Kidney epithelial cell (primary cell): Measurements from ENCODE around the gene RNF126. TPM values are rescaled to one million over a fixed set of nuclear protein-coding genes. Genes with fewer than 3 reads are reported as not detected.
A peak's percentile ranks its signal among the peaks of the same experiment; 100 is the strongest.
"Not testable (repeated sequence)": the region's sequence is repeated elsewhere in the genome, so short reads cannot be mapped to it uniquely, and the experiment has no call there.

ENCODE experiments used
- DNase-seq: peaks from one replicate; pipeline ENCODE4 v3.0.0-alpha.2; 2010; ENCODE audit warnings: low read depth
- H3K27me3 ChIP-seq: 2 replicates; pipeline ENCODE4 v1.6.0; 2011; ENCODE audit warnings: low read length; ENCODE audit not compliant: control insufficient read depth, insufficient read depth
- H3K36me3 ChIP-seq: 2 replicates; pipeline ENCODE4 v1.5.1; 2011; ENCODE audit warnings: low read length; ENCODE audit not compliant: control insufficient read depth, insufficient read depth
- H3K4me3 ChIP-seq: 2 replicates; pipeline ENCODE4 v1.5.1; 2011; ENCODE audit warnings: low read depth, mild to moderate bottlenecking, control low read depth, low read length
- CTCF ChIP-seq: IDR thresholded peaks from 2 replicates; pipeline ENCODE4 v1.5.1; 2011; ENCODE audit warnings: mild to moderate bottlenecking, moderate library complexity, low read length, control low read depth, inconsistent platforms; ENCODE audit not compliant: insufficient read depth, poor library complexity, severe bottlenecking
- total RNA-seq: library from RNA; depleted of rRNA; stranded (reverse); fragments of >200 nt; gene quantifications from 2 replicates; pipeline ENCODE4 v1.2.3, GENCODE V29; 2015

Gene RNF126
- total RNA-seq, 1 donor from 2014 or later = 77.6 TPM

DNA sequence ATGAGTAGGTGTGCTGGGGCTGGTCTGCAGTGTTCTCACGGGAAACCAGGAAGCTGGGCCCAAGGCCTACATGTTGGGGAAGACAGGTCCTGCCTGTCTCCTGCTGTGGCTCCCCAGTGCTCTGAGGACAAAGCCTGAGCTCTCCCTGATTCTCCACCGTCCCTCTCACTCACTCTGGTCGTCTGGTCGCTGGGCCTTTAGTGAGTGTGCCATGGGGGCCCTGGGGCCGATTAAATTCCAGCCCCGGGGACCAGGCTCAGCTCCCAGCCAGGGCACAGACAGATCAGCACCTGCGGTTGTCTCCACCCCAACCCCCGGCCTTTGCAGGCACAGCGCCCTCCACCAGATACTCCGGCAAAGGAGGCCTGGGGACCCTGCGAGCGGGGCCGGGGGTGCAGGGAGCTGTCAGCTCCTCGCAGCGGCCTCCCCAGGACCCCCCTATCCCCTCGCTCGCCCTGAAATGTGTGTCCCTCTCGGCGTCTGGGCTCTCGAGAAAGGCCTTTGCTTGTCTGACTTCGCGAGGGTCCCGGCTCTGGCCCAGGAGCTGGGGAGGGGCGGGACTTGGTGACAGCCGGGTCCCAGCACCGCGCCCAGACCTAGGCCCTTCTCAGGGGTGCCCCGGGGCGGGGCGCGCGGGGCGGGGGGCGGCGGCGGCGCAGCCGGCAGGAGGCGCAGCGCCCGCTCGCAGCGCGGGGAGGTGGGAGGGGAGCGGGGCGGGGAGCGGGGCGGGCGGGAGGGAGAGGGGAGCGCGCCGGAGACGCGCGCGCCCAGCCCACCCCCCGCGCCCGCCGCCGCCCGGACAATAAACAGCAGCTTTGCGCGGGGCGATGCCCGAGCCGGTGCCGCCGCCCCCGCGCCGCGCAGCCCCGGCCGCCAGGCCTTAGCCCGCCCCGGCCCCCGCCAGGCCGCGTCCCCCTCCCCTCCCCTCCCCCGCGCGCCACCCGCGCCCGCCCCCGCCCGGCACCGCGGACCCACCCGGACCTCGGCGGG is 45.4 kb upstream of the RNF126 start, which contains the start of gene PALM:
TSS of gene PALM (plus strand) at position 782 of the 990 bp plus-strand sequence. CDS start 212 bp downstream, outside the sequence.
- no peak for DNase-seq
- H3K27me3 ChIP-seq = peaks cover 11% of the 10 kb centered on the region
- H3K36me3 ChIP-seq = no peaks in the 10 kb centered on the region
- peak within 1 kb of the TSS; percentile 60 for H3K4me3 ChIP-seq
- no peak for TF ChIP-seq CTCF

GRCh38 chr19:704447-704741 is 41.4 kb upstream of the RNF126 start:
- no peaks in the 10 kb centered on the region for H3K36me3 ChIP-seq
- H3K27me3 ChIP-seq = peaks cover 7% of the 10 kb centered on the region
- H3K4me3 ChIP-seq = no peak overlapping the region
- no peak for DNase-seq
- TF ChIP-seq CTCF = no peak

DNA sequence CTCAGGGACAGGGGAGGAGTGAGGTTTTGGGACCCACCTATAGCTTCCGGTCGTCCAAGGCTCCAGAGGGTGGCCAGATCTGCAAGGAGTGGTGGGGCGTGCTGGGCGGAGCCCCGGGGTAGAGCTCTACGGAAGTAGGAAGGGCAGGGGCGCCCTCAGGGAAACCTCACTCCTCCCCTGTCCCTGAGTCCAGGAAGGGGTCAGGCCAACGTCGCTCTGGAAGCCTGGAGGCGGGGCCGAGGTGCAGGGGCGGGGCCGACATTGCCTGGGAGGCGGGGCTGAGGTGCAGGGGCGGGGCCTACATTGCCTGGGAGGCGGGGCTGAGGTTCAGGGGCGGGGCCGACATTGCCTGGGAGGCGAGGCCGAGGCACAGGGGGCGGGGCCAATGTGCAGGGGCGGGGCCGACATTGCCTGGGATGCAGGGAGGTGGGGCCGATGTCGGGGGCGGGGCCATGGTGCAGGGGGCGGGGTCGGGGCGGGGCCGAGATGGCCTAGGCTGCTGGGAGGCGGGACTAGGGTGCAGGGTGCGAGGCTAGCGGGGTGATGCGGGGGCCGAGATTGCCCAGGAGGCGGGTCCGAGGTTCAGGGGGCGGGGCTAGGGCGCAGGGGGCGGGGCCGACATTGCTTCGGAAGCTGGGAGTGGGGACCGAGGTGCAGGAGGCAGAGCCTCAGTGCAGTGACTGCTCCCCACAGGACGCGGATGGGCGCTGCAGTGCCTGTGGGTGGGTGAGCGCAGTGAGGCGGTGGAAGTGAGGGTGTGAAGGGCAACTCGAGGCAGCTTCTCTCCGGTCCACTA is 40.8 kb upstream of the RNF126 start:
- peak overlapping the region; percentile 3 for H3K4me3 ChIP-seq
- no peak for DNase-seq
- TF ChIP-seq CTCF = no peak
- H3K36me3 ChIP-seq = no peaks in the 10 kb centered on the region
- H3K27me3 ChIP-seq = peaks cover 7% of the 10 kb centered on the region

- TF ChIP-seq CTCF = no peak
- Histone ChIP-seq H3K36me3 (no peaks in the 10 kb centered on the region), H3K4me3 (peak overlapping the region; percentile 3), H3K27me3 (peaks cover 7% of the 10 kb centered on the region)
- no peak for DNase-seq
Observed at GRCh38 chr19:703329-703650, 40.3 kb upstream of the RNF126 start.

- DNase-seq, H3K27me3 ChIP-seq, H3K36me3 ChIP-seq, H3K4me3 ChIP-seq: not testable (repeated sequence)
Observed at GRCh38 chr19:702847-703246, 39.8 kb upstream of the RNF126 start.

- not testable (repeated sequence) for H3K36me3 ChIP-seq, H3K4me3 ChIP-seq, DNase-seq
- peaks cover 18% of the 10 kb centered on the region for H3K27me3 ChIP-seq
Observed at GRCh38 chr19:699885-700284, 36.9 kb upstream of the RNF126 start.

GRCh38 chr19:698529-698928 is 35.5 kb upstream of the RNF126 start:
- peaks cover 20% of the 10 kb centered on the region for H3K27me3 ChIP-seq
- not testable (repeated sequence) for DNase-seq, H3K4me3 ChIP-seq, H3K36me3 ChIP-seq
